Measurements from ENCODE around the gene IL36G.

DNA sequence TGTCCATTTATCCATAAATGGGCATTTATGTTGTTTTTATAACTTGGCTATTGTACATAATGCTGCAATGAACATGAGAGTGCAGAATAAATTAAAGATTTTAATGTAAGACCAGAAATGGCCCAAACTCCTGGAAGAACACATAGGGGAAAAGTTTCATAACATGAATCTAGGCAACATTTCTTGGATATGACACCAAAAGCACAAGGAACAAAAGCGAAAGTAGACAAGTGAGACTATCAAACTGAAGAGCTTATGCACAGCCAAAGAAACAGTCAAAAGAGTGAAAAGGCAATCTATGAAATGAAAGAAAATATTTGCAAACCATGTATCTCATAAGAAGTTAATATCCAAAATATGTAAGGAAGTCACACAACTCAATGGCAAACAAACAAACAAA lies 33.3 kb downstream of the IL36G start:
- TF ChIP-seq, protein P1, sequence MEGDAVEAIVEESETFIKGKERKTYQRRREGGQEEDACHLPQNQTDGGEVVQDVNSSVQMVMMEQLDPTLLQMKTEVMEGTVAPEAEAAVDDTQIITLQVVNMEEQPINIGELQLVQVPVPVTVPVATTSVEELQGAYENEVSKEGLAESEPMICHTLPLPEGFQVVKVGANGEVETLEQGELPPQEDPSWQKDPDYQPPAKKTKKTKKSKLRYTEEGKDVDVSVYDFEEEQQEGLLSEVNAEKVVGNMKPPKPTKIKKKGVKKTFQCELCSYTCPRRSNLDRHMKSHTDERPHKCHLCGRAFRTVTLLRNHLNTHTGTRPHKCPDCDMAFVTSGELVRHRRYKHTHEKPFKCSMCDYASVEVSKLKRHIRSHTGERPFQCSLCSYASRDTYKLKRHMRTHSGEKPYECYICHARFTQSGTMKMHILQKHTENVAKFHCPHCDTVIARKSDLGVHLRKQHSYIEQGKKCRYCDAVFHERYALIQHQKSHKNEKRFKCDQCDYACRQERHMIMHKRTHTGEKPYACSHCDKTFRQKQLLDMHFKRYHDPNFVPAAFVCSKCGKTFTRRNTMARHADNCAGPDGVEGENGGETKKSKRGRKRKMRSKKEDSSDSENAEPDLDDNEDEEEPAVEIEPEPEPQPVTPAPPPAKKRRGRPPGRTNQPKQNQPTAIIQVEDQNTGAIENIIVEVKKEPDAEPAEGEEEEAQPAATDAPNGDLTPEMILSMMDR (conservative IDR thresholded peaks at IDR 0.05; ENCODE audit: low read length) = no peak
- TF ChIP-seq EZH2phosphoT487 (IDR thresholded peaks at IDR 0.05; ENCODE audit: borderline replicate concordance, low read depth, low read length) = no peak
